Adrenal gland (tissue), 12 donors: ENCODE measurements around the gene PWWP2B. TPM values are rescaled to one million over a fixed set of nuclear protein-coding genes. Genes with fewer than 3 reads are reported as not detected.

Source experiments
- DNase-seq, 7 donors: peaks; one replicate each; pipeline ENCODE4 v3.0.0-alpha.2; 2019 to 2020
- H3K27ac ChIP-seq, 5 donors: fragments of 200-600 bp; sonication (generic) in 4 of 5; 1 replicate in 3 of 5; 2 replicates in 2 of 5; pipeline versions ENCODE4 v1.5.1 to v1.8.0; 2016 to 2020; ENCODE audit warnings: mild to moderate bottlenecking in 1 of 5
- H3K27me3 ChIP-seq: fragments of 200-600 bp; 2 replicates; pipeline ENCODE4 v1.8.0; 2021
- H3K36me3 ChIP-seq, 2 donors: fragments of 200-600 bp; replicated peaks in 1 of 2; 1 replicate in 1 of 2; 2 replicates in 1 of 2; pipeline versions ENCODE4 v1.5.1 to v1.8.0; 2018 to 2022
- H3K4me1 ChIP-seq, 2 donors: fragments of 200-600 bp; replicated peaks in 1 of 2; 1 replicate in 1 of 2; 2 replicates in 1 of 2; pipeline versions ENCODE4 v1.5.1 to v1.8.0; 2018 to 2021
- H3K4me3 ChIP-seq, 4 donors: fragments of 200-600 bp; sonication (generic) in 3 of 4; one replicate each; pipeline ENCODE4 v1.5.1; 2016 to 2018
- H3K9me3 ChIP-seq, 3 donors: fragments of 200-600 bp; sonication (generic) in 1 of 3; replicated peaks in 1 of 3; 1 replicate in 2 of 3; 2 replicates in 1 of 3; pipeline versions ENCODE4 v1.5.1 to v1.8.0; 2016 to 2021
- POLR2A ChIP-seq, 2 donors: fragments of 450-650 bp; IDR thresholded peaks; one replicate each; pipeline ENCODE4 v1.6.1; 2017; ENCODE audit warnings: antibody characterized with exemption in 2 of 2, mild to moderate bottlenecking in 2 of 2, moderate library complexity in 1 of 2
- WGBS, 4 donors: extraction: QIAGEN DNeasy Blood & Tissue Kit in 2 of 4; methylation state at CpG; one replicate each; pipeline versions ENCODE4 v1.1.5 to v1.1.7; 2013 to 2017; 5-methylcytosine and 5-hydroxymethylcytosine counted together
- intact Hi-C, 2 donors: fragments of 100-400 bp; cut with DNase I; formaldehyde crosslinking; loops; one replicate each; pipeline versions ENCODE4 v1.14.1 to v1.15.0; 2022 to 2023
- polyA plus RNA-seq, 3 donors: library from polyadenylated mRNA; stranded (reverse); fragments of 200-250 nt in 2 of 3; fragments of 350-450 nt in 1 of 3; fragmentation: Illumina TruSeq in 1 of 3; extraction: RNeasy Lipid Tissue Mini Kit (QIAGEN cat#74804) in 1 of 3; gene quantifications; one replicate each; pipeline ENCODE4 v1.2.3, GENCODE V29; 2013 to 2014
- total RNA-seq, 9 donors: library from RNA; depleted of rRNA in 4 of 9; stranded (reverse); fragments of >200 nt in 4 of 9; fragments of 120-200 nt in 1 of 9; fragmentation: NEBNext Ultra II Directional in 1 of 9; extraction: Animal tissue kit (Norgen Biotek cat#: 25700) in 1 of 9; gene quantifications; one replicate each; pipeline versions ENCODE4 v1.1.0 to v1.2.4, GENCODE V29; 2013 to 2023
- TF ChIP-seq, protein P1 (sequence below), 6 experiments: fragments of 450-650 bp in 4 of 6; fragments of 200-600 bp in 2 of 6; sonication (generic) in 1 of 6; IDR thresholded peaks; 1 replicate in 5 of 6; 2 replicates in 1 of 6; pipeline versions ENCODE4 v1.5.1 to v1.8.0; 2016 to 2021; ENCODE audit warnings: antibody characterized with exemption in 6 of 6, mild to moderate bottlenecking in 2 of 6, moderate library complexity in 1 of 6
- donor health status: healthy with polysubstance abuse.
- donor health status: Bipolar disorder and iron deficiency.
- donor health status: DM: yes; HTN: yes; CAD: no.
- donor health status: DM: no; HTN: no; CAD: no.
- donor health status: DM: no; HTN: no; CAD: no.
- donor health status: DM: yes; HTN: yes; CAD: no.

Gene PWWP2B
- total and polyA plus RNA-seq, 12 donors: 3.4 to 75.3 (median 40.7) TPM

DNA sequence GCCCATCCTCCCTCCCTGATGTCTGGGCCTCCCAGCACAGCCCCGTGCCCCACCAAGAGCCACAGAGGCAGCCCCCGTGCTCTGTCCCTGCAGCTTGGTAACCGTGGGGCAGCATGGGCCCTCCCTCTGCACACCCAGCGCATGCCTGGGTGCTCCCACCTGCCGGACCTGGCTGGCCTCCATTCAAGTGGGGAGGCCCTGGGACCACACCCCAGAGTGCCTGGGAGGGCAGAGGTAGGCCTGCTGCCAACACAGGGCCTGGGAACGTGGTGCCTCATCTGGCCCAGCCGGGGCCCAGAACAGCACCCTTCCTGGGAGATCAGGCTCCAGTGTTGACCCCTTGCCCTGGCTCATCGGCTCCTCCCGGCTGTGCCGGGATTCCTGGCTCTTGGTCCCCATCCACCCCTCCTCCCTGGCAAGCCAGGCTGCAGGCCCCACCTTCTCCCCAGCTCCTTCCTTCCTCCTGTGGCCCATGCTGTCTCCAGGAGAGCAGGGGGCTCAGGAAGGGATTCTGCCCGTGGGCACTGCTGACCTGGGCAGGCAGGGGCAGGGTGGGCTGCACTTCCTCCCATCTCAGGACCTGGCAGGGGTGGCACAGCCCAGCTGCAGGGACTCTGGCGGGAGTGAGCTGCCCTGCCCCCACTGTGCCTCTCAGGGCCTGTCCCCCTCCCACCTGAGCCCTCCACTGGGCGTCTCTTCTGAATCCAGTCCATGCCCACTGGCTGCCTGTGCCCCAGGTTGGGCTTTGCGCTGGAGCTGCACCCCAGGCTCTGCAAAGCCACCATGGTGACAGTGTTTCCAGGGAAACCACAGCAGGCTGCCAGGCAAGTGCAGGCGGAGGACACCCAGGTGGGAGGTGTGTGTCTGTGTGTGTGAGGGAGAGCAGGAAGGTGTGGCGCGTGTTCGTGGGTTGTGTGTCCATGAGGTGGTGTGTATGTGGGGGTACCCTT lies 32.6 kb downstream of the PWWP2B start:
- 51 to 61% (median 60%) methylated on average over 7 to 18 of the region's 18 CpGs for WGBS, 4 donors
- DNase-seq: peak in 1 of 7 donors; percentile 86
- no peaks in the 10 kb centered on the region for H3K9me3 ChIP-seq
- no peaks in the 10 kb centered on the region for H3K27me3 ChIP-seq
- TF ChIP-seq POLR2A (IDR thresholded peaks at IDR 0.05): no peak
- TF ChIP-seq, protein P1, sequence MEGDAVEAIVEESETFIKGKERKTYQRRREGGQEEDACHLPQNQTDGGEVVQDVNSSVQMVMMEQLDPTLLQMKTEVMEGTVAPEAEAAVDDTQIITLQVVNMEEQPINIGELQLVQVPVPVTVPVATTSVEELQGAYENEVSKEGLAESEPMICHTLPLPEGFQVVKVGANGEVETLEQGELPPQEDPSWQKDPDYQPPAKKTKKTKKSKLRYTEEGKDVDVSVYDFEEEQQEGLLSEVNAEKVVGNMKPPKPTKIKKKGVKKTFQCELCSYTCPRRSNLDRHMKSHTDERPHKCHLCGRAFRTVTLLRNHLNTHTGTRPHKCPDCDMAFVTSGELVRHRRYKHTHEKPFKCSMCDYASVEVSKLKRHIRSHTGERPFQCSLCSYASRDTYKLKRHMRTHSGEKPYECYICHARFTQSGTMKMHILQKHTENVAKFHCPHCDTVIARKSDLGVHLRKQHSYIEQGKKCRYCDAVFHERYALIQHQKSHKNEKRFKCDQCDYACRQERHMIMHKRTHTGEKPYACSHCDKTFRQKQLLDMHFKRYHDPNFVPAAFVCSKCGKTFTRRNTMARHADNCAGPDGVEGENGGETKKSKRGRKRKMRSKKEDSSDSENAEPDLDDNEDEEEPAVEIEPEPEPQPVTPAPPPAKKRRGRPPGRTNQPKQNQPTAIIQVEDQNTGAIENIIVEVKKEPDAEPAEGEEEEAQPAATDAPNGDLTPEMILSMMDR (IDR thresholded peaks at IDR 0.05): no peak
- H3K4me3 ChIP-seq: no peak overlapping the region
- H3K4me1 ChIP-seq: peaks cover 0 to 13% of the 10 kb centered on the region in 2 donors
- H3K36me3 ChIP-seq: no peaks in the 10 kb centered on the region
- intact Hi-C loops: no loop called here
- H3K27ac ChIP-seq: no peak overlapping the region

DNA sequence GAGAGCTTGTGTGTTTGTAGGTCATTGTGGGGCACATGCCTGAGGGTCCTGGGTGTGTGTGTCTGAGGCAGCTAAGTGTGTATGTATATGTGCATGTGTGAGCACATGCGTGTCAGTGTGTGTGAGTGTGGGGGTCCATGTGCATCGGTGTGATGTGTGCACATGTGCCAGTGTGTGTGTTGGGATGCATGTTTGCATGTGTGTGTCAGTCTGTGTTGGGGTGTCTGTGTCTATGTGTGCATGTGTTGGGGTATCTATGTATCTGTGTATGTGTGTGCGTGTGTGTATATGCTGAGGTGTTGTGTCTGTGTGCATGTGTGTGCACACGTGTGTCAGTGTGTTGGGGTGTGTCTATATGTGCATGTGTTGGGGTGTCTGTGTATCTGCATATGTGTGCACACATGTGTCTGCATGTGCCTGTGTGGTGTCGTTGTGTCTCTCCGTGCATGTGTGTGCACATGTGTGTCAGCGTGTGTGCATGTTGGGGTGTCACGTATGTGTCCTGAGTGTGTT lies 33.3 kb downstream of the PWWP2B start:
- H3K4me3 ChIP-seq: no peak overlapping the region
- H3K9me3 ChIP-seq: no peaks in the 10 kb centered on the region
- H3K27ac ChIP-seq: no peak overlapping the region
- peaks cover 0 to 14% of the 10 kb centered on the region in 2 donors for H3K4me1 ChIP-seq
- intact Hi-C loops: no loop called here
- DNase-seq: no peak
- no peaks in the 10 kb centered on the region for H3K36me3 ChIP-seq
- TF ChIP-seq, protein P1 (IDR thresholded peaks at IDR 0.05): no peak
- TF ChIP-seq POLR2A (IDR thresholded peaks at IDR 0.05): no peak
- no peaks in the 10 kb centered on the region for H3K27me3 ChIP-seq
- 76 to 94% (median 83%) methylated on average over 4 to 8 of the region's 8 CpGs for whole genome bisulfite sequencing, 4 donors

DNA sequence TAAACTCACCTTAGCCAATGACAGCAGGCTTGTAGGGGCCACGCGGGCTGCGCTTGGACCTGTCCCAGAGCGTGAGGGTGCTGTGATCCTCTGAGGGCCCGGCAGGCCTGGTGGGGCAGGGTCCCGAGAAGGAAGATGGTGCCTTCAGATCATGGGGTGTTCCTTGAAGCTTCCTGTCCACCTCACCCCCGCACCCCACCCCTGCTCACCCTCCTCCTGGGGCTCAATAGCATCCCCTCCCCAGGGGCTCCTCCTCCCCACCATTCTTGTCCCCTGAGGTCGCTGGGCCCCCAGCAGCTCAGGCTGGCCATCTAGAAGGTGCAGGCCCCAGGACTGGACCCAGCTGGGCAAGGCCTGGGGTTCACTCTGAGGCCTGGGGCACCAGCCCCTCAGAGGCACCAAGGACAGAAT lies 33.9 kb downstream of the PWWP2B start:
- Histone ChIP-seq H3K36me3 (no peaks in the 10 kb centered on the region), H3K4me3 (no peak overlapping the region), H3K27me3 (no peaks in the 10 kb centered on the region), H3K27ac (no peak overlapping the region), H3K4me1 (peaks cover 0 to 14% of the 10 kb centered on the region in 2 donors), H3K9me3 (no peaks in the 10 kb centered on the region)
- 89 to 93% (median 92%) methylated on average over 3 to 8 of the region's 8 CpGs for WGBS, 4 donors
- DNase-seq: no peak
- intact Hi-C loops: no loop called here
- TF ChIP-seq POLR2A (IDR thresholded peaks at IDR 0.05): no peak
- TF ChIP-seq, protein P1 (IDR thresholded peaks at IDR 0.05): no peak

DNA sequence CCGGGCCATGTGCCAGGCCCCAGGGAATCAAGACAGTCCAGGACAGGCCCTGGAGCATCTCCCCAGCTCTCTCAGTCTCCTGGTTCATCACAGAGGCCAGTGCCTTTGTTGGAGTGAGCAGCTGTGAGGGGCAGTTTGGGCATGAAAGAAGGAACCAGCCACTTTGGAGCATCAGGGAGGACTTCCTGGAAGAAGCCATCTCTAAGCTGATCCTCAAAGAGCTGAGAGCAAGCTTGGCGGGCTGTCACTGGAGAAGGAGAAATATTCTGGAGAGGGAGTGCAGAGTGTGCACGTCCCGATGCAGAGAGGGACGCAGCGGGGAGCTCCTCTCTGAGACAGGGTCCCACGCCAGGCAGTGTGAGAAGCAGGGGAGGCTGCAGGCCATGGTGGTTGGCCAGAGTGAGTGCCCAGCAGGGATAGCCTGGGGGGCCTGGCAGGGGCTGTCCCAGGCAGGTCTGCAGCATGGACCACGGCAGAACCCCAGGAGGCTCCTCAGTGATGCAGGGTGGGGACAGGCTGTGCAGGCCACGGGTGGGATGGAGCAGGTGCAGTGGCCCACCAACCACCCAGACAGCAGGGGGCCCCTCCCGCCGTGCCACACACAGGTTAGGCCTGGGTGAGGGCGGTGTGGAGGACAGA lies 34.7 kb downstream of the PWWP2B start:
- Histone ChIP-seq H3K27ac (no peak overlapping the region), H3K36me3 (no peaks in the 10 kb centered on the region), H3K27me3 (no peaks in the 10 kb centered on the region), H3K4me3 (no peak overlapping the region), H3K9me3 (no peaks in the 10 kb centered on the region), H3K4me1 (peaks cover 0 to 14% of the 10 kb centered on the region in 2 donors)
- 83 to 98% (median 87%) methylated on average over 7 to 12 of the region's 12 CpGs for WGBS, 4 donors
- DNase-seq: no peak
- intact Hi-C loops: no loop called here
- no peak for TF ChIP-seq POLR2A (IDR thresholded peaks at IDR 0.05)
- TF ChIP-seq, protein P1 (IDR thresholded peaks at IDR 0.05): no peak
